Measurements from ENCODE around the gene ONECUT3.

DNA sequence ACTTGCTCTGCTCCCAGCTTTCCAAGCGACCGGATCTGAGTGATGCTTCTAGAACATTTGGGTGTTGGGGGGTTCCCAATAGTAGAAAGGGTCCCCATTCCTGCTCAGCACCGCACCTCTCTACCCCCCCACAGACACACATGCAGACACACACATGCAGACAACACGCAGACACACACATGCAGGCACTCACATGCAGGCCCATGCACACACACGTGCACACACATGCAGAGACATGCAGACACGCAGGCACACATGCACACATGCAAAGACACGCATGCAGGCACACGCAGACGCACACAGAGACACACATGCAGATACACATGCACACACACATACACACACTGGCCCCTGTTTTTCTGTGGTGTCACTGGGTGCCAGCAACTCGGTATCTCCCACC lies 23.8 kb downstream of the ONECUT3 start:
- TF ChIP-seq, protein P1, sequence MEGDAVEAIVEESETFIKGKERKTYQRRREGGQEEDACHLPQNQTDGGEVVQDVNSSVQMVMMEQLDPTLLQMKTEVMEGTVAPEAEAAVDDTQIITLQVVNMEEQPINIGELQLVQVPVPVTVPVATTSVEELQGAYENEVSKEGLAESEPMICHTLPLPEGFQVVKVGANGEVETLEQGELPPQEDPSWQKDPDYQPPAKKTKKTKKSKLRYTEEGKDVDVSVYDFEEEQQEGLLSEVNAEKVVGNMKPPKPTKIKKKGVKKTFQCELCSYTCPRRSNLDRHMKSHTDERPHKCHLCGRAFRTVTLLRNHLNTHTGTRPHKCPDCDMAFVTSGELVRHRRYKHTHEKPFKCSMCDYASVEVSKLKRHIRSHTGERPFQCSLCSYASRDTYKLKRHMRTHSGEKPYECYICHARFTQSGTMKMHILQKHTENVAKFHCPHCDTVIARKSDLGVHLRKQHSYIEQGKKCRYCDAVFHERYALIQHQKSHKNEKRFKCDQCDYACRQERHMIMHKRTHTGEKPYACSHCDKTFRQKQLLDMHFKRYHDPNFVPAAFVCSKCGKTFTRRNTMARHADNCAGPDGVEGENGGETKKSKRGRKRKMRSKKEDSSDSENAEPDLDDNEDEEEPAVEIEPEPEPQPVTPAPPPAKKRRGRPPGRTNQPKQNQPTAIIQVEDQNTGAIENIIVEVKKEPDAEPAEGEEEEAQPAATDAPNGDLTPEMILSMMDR (IDR thresholded peaks at IDR 0.05), result no peak
- no peak for TF ChIP-seq POLR2A (IDR thresholded peaks at IDR 0.05)
